Frontal cortex (tissue), 4 donors: ENCODE measurements around the gene SMG5. TPM values are rescaled to one million over a fixed set of nuclear protein-coding genes. Genes with fewer than 3 reads are reported as not detected.

Experiments
- DNase-seq, 2 donors: peaks; one replicate each; pipeline ENCODE4 v3.0.0; 2012; ENCODE audit warnings: low spot score in 2 of 2
- FAIRE-seq: peaks from 2 replicates; lab custom pipeline; 2012; peaks lifted over from hg19 to GRCh38; lab: Jason Lieb, UNC
- total RNA-seq: library from RNA; depleted of rRNA; stranded (reverse); fragments of >200 nt; gene quantifications from one replicate; pipeline ENCODE4 v1.2.3, GENCODE V29; 2014
- donor health status: control.
- donor health status: control.
- donor health status: control.

The SMG5 gene
- total RNA-seq, 1 donor from 2014 or later: 27.3 TPM

DNA sequence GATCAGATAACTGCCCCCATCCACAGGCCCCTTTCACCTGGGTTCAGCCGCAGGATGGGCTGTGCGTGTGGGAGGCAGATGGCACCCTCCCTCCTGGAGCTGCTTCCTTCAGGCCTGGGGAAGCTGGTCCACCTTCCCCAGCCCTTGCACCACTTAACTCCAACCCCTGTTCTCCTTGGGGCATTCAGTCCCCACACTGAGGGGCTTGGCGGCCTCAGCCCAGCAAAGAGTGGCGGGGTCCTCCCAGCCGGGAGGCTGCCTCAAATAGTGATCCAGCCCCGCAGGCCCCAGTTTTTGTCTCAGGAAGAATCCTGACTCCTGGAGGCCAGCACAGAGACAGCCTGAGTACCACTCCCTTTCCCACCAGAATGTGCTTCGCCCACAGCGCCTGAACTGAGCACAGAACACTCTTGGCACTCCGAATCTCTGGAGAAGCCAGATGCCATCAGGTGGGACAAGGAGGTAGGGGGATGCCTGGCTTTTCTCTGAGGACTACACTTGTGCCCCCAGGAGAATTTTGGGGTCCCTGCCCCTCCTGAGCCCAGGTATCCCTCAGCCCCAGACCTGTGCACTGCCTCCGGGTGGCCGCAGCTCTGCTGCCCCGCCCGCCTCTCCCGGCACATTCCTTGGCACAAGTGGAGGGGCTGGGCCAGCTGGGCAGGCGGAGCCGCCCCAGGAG, 35.7 kb downstream of the SMG5 start:
- peak in 1 of 2 donors; percentile 51 for DNase-seq
- FAIRE-seq: no peak

DNA sequence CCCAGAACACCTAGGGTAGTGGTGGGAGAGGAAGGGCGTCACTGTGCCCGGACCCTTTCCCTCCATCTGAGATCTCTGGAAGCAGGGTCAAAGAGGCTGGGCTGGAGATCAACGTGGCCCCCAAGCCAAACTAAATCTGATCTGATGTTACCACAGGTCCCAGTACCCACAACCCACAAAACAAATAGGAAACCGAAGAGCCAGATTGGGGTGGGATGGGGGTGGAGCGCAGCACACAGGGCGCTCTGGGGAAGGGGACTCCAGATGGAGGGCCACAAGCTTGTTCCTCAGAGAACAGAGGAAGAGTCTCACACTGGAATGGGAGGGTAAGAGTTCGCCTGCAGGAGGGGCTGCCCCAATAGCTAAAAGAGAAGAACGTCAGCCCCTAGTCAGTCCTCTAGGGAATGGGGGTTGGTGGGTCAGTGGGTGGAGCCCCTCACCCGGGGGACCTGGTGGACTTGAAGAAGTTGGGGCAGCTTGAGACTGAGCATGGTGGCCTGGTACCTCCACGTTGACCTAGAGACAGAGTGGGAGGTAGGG, 36.3 kb downstream of the SMG5 start:
- FAIRE-seq (no peak), DNase-seq (no peak)

DNA sequence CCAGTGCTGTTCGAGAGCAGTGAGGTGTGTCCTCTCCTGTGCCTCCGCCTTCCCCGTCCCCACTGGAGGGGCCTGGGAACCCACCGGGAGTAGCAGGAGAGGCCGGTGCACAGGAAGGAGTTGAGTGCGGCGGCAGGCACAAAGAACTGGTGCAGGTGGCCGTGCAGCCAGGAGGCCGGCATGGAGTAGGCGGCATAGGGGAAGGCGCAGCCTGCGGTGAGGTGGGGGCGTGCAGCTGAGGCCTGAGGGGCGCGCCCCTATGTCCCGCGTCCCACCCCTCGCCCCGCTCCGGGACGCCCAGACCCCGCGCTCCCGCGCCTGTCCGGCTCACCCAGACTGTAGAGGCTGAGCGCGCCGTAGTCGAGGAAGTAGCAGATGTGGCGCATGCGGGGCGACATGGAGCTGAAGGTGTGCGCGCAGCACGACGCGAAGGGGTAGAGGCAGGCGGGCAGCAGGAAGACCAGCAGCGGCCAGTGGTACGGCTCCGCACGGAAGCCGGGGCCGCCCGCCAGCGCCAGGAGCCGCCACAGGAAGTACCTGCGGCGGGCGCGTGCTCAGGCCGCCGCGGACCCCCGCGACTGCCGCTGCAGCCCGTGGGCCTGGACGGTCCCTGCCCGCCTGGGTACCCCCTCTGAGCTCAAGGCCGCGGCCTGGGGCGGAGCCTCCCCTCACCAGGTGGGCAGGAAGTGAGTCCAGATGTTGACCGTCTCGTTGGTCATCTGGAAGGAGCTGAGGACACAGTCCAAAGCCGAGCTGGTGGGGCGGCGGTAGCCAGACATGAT, 37.0 kb downstream of the SMG5 start:
- DNase-seq (peak in 1 of 2 donors; percentile 39), FAIRE-seq (no peak)

DNA sequence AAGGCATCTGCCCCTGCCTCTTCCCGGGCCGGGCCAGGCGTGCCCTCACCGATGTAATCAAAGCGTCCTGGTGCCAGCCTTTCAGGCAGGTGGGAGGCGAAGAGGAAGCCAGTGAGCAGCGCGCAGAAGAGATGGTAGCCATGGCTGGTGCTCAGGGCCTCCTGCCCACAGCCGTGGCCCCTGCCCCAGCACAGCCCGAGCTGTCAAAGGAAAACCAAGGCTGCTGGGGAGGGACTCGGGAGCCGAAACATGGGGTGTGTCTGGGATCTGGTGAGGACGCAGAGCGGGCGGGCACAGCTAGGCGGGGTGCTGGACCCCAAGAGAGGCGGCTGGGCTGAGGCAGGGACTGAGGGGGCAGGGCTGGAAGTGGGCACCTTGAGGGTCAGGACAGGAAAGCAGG, 37.9 kb downstream of the SMG5 start:
- DNase-seq: no peak
- FAIRE-seq: no peak

DNA sequence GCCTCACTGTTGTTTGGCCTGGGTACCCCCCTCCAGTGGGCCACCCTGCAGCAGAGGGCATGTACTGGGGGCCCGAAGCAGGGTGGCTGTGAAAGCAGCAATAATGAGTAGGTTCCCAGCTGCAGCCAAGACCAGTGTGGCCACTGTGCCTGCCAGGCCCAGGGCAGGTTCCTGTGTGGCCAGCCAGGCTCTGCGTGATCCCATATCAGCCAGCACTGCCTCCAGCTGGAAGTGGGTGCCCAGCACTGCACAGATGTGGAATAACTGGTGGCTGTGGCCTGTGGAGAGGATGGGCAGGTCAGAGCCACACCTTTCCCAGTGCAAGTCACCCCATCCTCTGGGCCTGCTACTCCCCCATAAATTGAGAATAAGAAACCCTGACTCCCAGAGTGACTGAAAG, 38.5 kb downstream of the SMG5 start:
- no peak for FAIRE-seq
- no peak for DNase-seq

DNA sequence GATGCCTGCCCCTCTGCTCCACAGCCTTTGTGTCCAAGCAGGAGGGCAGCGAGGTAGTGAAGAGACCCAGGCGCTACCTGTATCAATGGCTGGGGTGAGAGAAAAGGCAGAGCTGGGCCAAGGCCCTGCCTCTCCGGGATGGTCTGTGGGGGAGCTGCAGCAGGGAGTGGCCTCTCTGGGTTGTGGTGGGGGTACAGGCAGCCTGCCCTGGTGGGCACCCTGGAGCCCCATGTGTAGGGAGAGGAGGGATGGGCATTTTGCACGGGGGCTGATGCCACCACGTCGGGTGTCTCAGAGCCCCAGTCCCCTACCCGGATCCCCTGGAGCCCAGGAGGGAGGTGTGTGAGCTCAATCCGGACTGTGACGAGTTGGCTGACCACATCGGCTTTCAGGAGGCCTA, 39.9 kb downstream of the SMG5 start:
- FAIRE-seq: no peak

DNA sequence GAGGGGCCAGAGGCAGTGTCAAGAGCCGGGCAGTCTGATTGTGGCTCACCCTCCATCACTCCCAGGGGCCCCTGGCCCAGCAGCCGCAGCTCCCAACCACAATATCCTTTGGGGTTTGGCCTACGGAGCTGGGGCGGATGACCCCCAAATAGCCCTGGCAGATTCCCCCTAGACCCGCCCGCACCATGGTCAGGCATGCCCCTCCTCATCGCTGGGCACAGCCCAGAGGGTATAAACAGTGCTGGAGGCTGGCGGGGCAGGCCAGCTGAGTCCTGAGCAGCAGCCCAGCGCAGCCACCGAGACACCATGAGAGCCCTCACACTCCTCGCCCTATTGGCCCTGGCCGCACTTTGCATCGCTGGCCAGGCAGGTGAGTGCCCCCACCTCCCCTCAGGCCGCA, 40.7 kb downstream of the SMG5 start, which contains the start of gene BGLAP:
Gene BGLAP (plus strand): TSS at position 259 of the 400 bp plus-strand sequence. CDS start 48 bp downstream, at position 307.
- no peak for FAIRE-seq
- DNase-seq: no peak

More for the DNA sequence above, 39.9 kb downstream of the SMG5 start:
- no peak for DNase-seq

DNA sequence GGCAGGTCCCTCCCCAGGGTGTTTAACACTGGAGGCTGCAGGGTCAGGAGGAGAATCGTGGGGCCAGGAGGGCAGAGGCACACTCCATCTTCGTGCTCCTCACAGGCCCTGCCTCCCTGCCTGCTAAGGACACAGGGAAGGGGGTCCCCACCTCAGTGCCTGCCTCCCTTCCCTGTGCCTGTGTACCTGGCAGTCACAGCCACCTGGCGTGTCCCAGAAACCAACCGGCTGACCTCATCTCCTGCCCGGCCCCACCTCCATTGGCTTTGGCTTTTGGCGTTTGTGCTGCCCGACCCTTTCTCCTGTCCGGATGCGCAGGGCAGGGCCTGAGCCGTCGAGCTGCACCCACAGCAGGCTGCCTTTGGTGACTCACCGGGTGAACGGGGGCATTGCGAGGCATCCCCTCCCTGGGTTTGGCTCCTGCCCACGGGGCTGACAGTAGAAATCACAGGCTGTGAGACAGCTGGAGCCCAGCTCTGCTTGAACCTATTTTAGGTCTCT, 41.3 kb downstream of the SMG5 start:
- FAIRE-seq (no peak), DNase-seq (no peak)

DNA sequence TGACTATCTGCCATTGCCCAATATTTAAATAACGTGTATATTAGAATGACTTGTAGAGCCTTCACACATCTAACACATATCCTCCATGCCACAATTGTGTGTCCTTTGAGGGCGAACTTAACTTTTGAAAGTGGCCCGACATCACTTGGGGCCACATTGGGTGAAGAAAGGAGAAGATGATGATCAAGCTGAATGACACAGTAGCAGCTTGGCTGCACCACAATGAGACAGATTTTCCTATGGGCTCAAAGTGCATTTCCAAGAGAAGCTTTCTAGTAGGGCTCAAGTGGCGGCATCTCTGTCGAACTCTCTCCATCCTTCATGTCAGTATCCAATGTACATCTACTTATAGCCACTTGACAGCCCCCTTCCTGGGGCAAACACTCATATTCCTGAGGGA, 44.4 kb downstream of the SMG5 start:
- DNase-seq: no peak
- no peak for FAIRE-seq

DNA sequence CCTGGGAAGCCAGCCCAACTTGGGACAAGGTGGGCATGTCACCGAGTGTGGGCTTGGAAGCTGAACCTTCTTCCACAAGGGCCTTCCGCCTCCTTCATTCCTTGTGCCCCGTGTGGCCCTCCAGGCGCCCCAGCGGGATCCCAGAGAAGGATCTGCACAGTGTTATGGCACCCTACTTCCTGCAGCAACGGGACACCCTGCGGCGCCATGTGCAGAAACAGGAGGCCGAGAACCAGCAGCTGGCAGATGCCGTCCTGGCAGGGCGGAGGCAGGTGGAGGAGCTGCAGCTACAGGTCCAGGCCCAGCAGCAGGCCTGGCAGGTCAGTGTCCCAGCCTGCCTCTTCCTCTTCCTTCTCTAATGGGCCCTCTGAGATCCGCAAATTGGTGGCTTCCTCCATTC, 46.5 kb downstream of the SMG5 start:
- DNase-seq (no peak), FAIRE-seq (no peak)

DNA sequence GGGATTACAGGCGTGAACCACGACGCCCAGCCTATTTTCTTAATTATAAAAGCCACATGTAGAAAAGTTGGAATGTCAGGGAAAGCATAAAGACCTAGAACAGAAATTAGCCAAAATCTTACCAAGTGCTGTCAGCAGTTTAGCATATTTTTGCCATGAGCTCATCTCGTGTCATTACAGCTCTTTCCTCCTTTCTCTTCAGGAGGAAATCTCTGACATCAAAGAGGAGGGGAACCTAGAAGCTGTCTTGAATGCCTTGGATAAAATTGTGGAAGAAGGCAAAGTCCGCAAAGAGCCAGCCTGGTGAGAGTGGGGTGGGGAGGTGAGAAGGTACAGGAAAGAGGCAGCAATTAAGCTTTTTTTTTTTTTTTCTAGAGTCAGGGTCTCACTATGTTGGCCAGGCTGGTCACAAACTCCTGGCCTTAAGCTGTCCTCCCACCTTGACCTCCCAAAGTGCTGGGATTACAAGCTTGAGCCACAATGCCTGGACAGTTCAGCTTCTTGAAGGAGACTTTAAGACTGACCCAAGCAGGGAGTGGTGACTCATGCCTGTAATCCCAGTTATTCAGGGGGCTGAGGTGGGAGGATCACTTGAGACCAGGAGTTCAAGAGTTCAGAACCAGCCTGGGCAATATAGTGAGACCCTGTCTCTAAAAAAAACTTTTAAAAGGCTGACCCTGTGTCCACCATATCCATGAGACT, 49.0 kb downstream of the SMG5 start:
- DNase-seq (no peak), FAIRE-seq (no peak)

DNA sequence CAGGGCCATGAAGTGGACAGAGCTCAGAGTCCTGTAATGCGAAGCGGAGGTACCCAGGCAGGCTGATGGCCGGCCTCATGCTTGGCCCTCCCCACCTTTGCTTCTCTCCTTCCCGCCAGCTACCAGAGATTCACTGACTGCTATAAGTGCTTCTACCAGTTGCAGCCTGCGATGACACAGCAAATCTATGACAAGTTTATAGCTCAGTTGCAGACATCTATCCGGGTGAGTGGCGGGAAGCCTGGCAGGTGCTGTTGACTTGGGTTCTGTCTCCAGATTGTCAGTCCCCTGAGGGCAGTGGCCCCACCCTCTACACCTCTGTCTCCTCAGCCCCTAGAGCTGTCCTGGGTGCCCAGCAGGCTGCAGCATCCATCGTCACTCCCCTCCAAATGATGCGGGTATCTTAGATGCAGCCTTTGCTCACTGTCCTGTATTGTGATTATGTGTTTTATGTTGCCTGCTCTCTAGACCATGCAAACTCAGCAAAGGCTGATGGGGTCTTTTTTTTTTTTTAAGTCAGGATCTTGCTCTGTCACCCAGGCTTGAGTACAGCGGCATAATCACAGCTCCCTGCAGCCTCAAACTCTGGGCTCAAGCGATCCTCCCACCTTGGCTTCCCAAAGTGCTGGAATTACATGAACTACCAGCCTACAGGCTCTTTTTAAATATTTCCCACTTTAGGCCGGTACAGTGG, 50.3 kb downstream of the SMG5 start:
- FAIRE-seq (no peak), DNase-seq (no peak)

DNA sequence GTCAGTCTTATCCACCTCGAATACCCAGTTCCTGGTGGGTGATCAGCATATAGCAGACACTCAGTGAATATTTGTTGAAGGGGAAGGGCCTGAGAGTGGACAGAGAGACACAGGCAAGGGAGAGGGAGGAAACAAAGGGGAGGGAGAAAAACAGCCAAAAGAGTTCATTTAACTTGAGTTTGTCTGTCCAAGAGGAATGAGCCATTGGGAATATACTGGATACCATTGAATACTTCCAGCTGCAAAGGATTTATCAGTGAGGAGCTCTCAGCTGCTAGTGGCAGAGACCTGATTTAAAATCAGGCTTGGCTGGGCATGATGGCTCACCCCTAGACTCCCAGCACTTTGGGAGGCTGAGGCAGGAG, 52.2 kb downstream of the SMG5 start:
- DNase-seq (no peak), FAIRE-seq (no peak)

DNA sequence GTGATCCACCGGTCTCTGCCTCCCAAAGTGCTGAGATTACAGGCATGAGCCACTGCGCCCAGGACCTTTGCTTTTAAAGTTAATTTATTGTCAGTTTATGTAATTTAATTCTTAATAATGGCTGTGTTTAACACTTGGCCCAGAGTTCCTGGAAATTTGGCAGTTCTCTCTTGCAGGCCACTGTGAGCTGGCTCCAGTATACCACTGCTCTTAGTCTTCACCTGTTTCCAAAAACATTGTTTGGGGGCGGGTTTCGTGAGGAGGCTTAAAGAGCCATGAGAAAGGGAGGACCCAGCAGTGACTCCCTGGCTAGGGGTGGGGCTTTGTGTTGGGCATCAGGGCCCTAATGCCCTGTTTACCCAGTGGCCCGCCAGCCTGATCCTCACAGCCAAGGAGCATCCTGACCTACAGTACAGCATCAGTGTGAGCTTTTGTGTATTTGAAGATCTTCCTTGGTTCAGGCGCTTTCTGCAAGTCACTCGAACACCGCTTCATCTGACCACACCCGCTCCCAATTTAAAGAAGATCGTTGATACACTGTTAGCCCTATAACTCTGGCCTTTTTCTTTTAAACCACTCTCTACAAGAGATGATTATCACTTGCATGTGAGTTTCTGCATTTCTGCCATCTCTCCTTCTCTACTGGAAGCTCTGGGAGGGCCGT, 52.7 kb downstream of the SMG5 start:
- DNase-seq (no peak), FAIRE-seq (no peak)

DNA sequence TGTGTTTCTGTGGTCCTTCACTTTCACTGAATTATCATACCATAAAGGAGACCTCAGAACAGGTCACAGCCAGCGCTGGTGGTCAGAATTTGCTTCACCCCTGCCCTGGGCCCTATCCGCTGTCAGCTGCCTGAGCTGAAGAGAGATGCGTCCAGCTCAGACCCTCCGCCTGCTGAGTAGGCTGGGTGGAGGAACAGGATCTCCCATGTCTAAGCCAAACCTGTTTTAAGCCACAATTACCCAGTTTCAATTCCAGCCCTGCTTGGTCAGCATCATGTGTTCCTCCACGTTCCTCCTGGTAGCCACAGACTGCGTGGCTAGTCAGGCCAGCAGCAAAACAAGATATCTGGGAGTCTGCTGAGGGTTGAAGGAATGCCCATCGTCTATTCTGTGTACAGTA, 54.1 kb downstream of the SMG5 start:
- DNase-seq (no peak), FAIRE-seq (no peak)

DNA sequence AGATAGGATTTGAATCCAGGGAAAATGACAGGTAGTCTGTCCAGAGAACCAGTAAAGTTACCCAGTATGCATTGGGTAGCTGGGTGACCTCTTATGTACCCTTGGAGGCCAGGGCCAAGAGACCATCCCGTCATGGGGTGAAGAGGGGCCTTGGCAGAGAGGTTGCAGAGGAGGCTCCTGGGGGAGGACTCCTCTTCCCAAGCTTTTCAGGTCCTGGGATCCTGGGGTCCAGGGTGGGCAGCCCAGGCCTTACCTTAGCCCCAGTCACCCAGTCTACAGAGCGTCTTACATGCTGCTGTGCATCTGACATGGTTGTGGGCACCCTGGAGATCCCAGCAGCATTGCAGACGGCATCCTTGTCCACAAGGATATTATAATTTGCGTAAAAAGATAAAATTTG, 55.8 kb downstream of the SMG5 start:
- FAIRE-seq (no peak), DNase-seq (no peak)

DNA sequence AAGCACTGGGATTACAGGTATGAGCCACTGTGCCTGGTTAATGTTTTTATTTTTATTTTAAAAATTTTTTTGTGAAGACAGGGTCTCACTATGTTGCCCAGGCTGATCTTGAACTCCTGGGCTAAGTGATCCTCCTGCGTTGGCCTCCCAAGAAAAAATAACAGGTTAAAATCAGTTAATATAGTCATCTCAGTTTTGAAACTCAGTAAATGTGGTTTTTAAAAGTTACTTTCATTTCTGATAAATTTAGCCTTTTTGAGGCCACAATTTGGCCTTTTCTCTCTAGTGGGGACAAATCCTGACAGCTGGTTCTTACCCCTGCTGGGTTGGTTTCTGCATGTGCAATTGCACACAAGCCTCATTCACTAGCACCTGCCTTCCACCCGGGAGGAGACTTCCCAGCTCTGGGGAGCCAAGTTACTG, 56.5 kb downstream of the SMG5 start:
- FAIRE-seq: no peak
- no peak for DNase-seq

DNA sequence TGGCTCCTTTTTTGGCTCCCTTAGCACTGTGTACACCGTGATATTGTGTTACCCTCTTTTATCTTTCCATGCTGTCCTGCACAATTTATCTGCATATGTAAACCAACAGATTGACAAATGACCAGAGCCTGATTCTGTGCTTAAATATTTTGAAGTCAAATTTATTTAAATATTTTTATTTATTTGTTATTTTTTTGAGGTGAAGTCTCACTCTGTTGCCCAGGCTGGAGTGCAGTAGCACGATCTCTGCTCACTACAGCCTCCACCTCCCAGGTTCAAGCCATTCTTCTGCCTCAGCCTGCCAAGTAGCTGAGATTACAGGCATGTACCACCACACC, 57.0 kb downstream of the SMG5 start:
- FAIRE-seq: no peak
- DNase-seq: no peak

DNA sequence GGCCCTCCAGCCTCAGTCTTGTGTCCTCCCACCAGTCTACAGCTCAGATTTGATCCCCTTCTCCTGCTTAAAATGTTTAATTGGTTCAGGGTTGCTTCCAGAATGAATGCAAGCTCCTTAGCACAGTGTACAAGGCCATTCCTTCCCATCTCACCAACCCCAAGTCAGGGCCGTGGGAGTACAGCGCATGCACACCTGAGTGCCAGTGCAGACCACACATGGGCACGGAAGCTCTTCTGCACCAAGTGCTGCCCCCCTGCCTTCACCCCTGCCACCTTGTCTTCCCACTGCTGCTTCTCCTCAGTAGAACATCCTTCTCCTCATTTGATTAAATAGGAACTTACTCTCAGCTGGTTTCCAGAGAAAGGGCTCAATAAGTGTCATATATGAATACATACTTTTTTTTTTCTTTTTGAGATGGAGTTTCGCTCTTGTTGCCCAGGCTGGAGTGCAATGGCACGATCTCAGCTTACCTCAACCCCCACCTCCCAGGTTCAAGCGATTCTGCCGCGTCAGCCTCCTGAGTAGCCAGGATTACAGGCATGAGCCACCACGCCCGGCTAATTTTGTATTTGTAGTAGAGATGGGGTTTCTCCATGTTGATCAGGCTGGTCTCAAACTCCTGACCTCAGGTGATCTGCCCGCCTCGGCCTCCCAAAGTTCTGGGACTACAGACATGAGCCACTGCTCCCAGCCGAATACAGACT, 60.5 kb downstream of the SMG5 start:
- FAIRE-seq (no peak), DNase-seq (no peak)
